GM20000 (cell line): Measurements from ENCODE around the gene MAP3K5.

Experiments
- DNase-seq: peaks from one replicate; pipeline ENCODE4 v3.0.0; 2012; ENCODE audit warnings: low spot score
- CTCF ChIP-seq: IDR thresholded peaks from 2 replicates; pipeline ENCODE4 v1.5.1; 2012; ENCODE audit warnings: mild to moderate bottlenecking, control low read depth; ENCODE audit errors: extremely low read depth, missing control alignments

MAP3K5 gene

GRCh38 chr6:136801581-136801980 lies 9.3 kb upstream of the MAP3K5 start:
- no peak for TF ChIP-seq CTCF
- no peak for DNase-seq

GRCh38 chr6:136798044-136798443 lies 5.8 kb upstream of the MAP3K5 start:
- DNase-seq = no peak
- no peak for TF ChIP-seq CTCF

GRCh38 chr6:136795996-136796395 lies 3.7 kb upstream of the MAP3K5 start:
- no peak for TF ChIP-seq CTCF
- no peak for DNase-seq

- TF ChIP-seq CTCF = no peak
- DNase-seq = no peak
Measured at GRCh38 chr6:136795386-136795785, 3.1 kb upstream of the MAP3K5 start.

GRCh38 chr6:136793363-136793762 lies 1.1 kb upstream of the MAP3K5 start:
- TF ChIP-seq CTCF = no peak
- peak; percentile 31 for DNase-seq

GRCh38 chr6:136792095-136792409 lies 225 bp downstream of the MAP3K5 start:
- TF ChIP-seq CTCF = no peak

GRCh38 chr6:136791296-136792094 lies 782 bp downstream of the MAP3K5 start:
- DNase-seq = peak; percentile 56
- TF ChIP-seq CTCF = no peak

More at GRCh38 chr6:136792095-136792409, 225 bp downstream of the MAP3K5 start:
- DNase-seq = no peak
